Activated T-cell treated with anti-CD3 and anti-CD28 coated beads, Interleukin-2, amount 50 U/mL, for 48 hours (primary cell): Measurements from ENCODE around the gene IRS1.

Experiments
- DNase-seq, 2 experiments: peaks; one replicate each; pipeline ENCODE4 v3.0.0-alpha.2; 2020

IRS1 gene

GRCh38 chr2:226813148-226813701 is 13.6 kb upstream of the IRS1 start:
- no peak for DNase-seq

DNA sequence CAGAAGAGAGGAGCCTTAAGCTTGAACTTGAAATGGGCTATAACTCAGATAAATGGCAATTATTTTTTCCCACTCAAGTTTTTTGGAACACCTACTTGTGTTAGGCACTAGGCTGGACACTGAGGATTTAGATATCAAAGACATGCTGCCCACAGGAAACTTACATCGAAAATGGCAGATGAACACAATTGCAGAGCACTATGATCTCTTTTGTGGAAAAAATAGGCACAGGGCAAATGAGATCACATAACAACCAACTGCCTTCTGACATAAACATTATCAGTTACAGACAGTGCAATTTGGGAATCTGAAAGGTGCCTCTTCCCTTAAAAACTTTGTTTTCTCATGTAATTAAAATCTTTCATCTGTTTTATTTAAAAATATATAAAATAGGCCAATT is 3.8 kb upstream of the IRS1 start:
- DNase-seq, result no peak

- no peak for DNase-seq
Observed at GRCh38 chr2:226802573-226802972, 3.0 kb upstream of the IRS1 start.

GRCh38 chr2:226800941-226801784 is 1.5 kb upstream of the IRS1 start:
- DNase-seq, result peak; percentile 90 to 92

GRCh38 chr2:226799976-226800940 is 638 bp upstream of the IRS1 start:
- peak; percentile 41 to 42 for DNase-seq

DNA sequence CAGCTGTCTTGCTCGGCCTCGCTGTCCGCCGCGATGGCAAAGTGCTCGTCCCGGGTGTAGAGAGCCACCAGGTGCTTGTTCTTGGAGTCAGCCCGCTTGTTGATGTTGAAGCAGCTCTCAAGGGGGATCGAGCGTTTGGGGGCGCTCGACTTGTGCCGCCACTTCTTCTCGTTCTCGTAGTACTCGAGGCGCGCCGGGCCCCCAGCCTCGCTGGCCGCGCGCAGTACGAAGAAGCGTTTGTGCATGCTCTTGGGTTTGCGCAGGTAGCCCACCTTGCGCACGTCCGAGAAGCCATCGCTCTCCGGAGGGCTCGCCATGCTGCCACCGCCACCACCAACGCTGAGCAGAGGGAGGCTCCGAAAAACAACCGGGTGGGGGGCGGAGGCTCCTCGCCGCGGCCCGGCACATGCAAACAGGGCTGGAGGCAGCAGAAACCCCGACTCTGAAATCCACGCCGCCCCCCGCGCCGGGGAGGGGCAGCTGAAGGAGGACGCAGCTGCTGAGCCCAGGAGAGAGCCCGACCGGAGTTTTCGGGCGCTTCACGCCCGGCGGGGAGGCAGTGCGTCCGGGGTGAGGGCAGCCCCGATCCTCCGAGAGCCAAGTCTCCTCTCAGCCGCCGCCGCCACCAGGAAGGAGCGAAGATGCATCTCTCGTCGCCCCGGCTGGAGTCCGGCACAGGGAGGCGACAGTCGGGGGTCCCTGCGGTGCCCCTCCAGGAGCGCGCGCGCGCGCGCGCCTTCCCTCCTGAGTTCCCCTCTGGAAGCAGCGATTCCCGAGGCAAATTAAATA is 1.0 kb downstream of the IRS1 start:
- peak; percentile 68 to 71 for DNase-seq

DNA sequence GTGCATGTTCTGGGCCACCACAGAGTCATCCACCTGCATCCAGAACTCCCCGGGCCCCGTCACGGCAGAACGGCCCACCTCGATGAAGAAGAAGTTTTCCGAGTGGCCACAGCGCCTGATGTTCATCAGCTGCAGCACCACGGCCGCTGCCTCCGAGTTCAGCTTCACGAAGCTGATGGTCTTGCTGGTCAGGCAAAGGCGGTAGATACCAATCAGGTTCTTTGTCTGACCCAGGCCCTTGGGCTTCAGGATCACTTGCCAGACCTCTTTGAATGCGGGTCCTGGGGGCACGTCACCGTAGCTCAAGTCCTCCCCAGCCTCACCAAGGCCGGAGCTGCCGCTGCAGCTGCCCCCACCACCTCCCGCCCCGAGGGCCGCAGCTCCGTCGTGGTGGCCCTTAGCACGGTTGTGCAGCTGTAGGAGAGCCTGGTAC is 1.6 kb downstream of the IRS1 start:
- DNase-seq, result no peak

DNA sequence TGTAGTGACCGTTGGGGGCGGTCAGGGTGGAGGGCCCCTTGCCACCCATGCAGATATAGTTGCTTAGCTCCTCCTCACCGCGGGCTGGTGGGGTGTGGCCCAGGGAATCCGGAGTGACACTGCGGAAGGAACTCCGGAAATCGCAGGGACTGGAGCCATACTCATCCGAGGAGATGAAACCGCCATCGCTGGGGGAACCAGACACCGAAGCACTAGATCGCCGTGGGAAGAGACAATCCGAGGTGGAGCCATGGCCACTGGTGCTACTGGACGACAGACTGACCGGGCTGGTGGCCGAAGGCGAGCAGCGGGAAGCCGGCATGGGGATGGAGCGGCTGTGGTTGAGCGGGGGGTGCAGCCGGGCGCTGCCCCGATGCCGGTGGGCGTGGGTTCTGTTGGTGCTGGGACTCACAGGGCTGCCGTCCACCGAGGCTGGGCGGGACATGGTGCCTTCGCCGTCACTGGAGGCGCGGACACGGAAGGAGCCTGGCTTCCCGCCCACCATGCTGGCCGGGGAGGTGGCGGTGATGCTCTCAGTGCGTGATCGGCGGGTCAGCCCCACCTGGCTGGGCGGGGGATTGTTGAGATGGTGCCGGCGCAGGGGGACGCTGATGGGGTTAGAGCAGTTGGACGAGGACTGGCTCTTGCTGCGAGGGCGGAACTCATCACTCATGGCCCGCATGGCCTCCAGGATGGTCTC is 2.2 kb downstream of the IRS1 start:
- no peak for DNase-seq

GRCh38 chr2:226796840-226797288 is 2.8 kb downstream of the IRS1 start:
- DNase-seq, result peak in 1 of 2 experiments; percentile 20

GRCh38 chr2:226796012-226796839 is 3.4 kb downstream of the IRS1 start:
- DNase-seq, result peak in 1 of 2 experiments; percentile 19

DNA sequence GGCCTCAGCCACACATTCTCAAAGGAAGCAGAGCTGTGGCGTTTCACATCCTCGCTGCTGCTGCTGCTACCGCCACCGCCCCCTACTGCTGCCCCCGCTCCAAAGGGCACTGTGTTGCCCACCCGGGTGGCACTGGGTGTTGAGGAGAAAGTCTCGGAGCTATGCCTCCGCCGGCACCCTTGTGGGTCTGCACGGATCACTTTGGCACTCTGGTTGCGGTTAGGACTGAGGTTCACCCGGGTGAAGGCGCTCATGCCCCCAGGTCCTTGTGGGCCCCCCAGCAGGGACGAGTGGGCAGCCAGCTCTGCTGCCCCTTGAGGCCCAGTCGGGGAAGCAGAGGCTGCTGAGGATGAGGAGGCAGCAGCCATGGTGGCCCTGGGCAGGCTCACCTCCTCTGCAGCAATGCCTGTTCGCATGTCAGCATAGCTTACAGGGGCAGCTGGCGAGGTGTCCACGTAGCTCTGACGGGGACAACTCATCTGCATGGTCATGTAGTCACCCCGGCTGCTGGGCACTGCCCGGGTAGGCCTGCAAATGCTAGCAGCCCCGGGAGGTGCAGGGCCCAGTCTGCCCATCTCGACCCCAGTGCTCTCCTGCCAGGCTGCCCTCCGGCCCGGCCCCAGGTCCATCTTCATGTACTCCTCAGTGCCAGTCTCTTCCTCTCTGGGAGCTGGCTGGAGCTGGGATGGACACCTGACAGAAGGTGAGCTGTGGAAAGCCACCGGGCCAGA is 4.2 kb downstream of the IRS1 start:
- peak in 1 of 2 experiments; percentile 18 for DNase-seq

DNA sequence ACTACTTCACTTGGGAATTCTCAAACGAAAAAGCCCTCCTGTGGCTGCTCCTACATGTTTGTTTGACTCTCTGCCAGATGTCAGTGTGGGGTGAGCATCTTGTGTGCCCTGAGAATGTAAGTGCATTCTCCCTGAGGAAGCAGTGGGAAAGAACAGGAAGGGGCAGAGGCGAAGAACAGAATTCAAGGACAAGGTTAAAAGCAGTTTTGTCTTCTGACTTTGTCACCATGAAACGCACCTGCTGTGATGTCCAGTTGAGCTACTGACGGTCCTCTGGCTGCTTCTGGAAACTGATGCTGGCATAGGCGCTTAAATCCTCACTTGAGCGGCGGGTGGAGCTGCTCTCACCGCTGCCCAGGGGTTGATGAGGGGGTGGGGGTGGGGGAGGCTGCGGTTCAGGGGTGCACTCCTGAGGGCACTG is 4.9 kb downstream of the IRS1 start:
- no peak for DNase-seq

GRCh38 chr2:226794196-226794661 is 5.4 kb downstream of the IRS1 start:
- DNase-seq, result no peak

- DNase-seq, result no peak
Observed at GRCh38 chr2:226793646-226794045, 6.0 kb downstream of the IRS1 start.

DNA sequence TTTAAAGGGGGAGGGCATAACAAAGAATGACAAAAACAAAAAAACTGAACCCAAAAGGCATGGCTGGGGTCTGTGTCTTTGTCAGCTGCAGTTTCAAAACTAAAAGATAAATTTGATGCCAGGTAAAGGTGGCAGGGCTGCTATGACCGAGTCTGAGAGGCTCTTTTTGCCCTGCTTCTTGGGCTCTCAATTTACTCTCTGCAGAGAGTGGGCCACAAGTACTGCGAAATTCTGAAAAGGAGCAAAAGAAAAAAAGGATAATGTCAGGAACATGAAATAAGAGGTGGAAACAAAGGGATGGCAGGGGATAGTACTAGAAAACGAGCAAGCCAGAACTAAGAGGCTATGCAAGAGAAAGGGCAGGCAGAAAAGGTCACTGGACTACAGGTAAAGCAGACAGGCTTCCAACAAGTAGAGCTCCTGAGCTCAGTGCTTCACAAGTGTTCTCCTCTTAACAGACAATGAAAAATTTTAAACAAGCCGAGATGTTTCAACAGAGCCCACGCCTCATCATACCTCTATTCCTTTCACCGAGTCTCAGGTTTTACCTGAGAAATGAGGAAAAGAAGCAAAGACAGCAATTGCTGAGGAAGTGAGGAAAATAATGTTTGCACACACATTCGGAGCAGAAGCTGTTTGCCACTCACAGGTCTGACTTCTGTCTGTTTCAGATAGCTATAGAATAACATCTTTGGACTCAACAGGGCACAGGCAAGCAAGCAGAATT is 7.3 kb downstream of the IRS1 start:
- peak; percentile 17 to 19 for DNase-seq

DNA sequence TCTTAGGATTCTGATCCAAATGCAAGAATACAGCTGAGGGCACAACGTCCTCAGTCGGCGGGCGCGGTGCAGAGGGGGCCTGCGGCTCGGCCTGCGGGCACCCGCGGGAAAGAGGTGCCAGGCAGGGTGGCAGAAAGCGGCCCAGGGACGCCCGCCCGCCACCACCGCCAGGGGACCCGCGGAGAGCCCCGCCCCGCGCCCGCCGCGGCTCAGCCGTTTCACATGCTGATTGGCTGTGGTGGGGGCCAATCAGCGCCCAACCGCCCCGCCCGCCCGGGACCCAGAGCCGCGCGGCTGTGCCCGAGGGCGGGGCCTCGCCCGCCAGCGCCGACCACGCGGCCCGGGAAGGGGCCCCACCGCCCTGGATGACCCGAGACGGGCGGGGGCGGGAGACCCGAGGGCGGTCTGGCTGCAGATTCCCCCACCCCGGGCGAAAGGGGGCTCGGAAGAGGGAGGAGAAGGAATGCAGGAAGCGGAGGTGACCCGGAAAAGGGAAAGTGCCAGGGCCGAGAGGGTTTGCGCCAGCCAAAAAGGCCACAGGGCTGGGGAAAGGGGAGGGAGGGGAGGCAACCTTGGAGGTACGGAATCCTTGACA is 8.0 kb downstream of the IRS1 start:
- peak; percentile 91 to 94 for DNase-seq

DNA sequence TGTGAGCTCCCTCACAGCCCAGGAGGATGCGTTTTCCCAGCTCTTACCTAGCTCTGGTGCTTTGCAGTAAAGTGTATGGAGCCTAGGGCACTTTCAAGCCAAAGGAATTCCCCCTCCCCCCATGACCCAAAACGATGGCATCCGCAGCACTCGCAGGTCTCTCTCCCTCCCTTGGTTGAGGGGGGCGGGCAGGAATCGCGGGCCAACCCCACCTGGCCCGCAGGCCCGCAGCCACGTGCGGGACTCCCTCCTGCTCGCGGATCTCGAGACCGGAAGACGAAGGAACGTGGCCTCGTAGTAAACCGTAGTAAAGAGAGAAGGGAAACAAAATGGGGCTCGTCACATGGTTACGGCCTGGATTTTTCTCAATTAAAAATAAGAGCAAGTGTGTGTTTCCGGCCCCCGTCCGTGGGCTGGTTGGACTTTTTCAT is 8.5 kb downstream of the IRS1 start:
- no peak for DNase-seq

GRCh38 chr2:226790431-226790830 is 9.2 kb downstream of the IRS1 start:
- DNase-seq, result no peak

GRCh38 chr2:226790011-226790410 is 9.6 kb downstream of the IRS1 start:
- no peak for DNase-seq
